G401.6 (cell line): ENCODE measurements around the gene FOXK2.

Experiments used
- FAIRE-seq: peaks from 2 replicates; lab custom pipeline; 2012; peaks lifted over from hg19 to GRCh38; lab: Jason Lieb, UNC

FOXK2 gene

GRCh38 chr17:82590881-82591539, 71.5 kb downstream of the FOXK2 start:
- no peak for FAIRE-seq

- FAIRE-seq: no peak
These were observed 72.8 kb downstream of the FOXK2 start for GRCh38 chr17:82592289-82592766.

DNA sequence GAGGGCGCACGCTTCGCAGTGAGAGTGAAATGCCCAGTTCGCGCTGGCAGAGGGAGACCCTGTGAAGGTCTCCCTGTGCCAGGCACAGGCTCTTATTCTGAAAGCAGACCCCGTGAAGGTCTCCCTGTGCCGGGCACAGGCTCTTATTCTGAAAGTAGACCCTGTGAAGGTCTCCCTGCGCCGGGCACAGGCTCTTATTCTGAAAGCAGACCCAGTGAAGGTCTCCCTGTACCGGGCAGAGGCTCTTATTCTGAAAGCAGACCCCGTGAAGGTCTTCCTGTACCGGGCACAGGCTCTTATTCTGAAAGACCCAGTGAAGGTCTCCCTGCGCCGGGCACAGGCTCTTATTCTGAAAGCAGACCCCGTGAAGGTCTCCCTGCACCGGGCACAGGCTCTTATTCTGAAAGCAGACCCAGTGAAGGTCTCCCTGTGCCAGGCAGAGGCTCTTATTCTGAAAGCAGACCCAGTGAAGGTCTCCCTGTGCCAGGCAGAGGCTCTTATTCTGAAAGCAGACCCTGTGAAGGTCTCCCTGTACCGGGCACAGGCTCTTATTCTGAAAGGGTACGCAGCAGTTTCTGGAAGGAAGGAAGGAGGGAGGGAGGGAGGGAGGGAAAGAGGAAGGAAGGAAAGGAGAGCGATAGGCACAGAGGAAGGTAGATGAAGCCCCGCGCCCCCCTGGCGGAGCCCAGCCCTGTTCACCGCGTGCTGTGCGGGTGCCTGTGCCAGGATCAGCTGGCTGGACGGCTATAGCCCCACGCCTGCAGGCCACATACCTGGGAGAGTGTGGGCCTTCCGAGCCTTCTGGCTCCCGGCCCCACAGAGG, 73.4 kb downstream of the FOXK2 start:
- FAIRE-seq: no peak

- FAIRE-seq: no peak
These were observed 74.1 kb downstream of the FOXK2 start for GRCh38 chr17:82593590-82594087.

- FAIRE-seq: no peak
These were observed 75.0 kb downstream of the FOXK2 start for GRCh38 chr17:82594571-82594970.

GRCh38 chr17:82595893-82596292, 76.4 kb downstream of the FOXK2 start:
- no peak for FAIRE-seq

DNA sequence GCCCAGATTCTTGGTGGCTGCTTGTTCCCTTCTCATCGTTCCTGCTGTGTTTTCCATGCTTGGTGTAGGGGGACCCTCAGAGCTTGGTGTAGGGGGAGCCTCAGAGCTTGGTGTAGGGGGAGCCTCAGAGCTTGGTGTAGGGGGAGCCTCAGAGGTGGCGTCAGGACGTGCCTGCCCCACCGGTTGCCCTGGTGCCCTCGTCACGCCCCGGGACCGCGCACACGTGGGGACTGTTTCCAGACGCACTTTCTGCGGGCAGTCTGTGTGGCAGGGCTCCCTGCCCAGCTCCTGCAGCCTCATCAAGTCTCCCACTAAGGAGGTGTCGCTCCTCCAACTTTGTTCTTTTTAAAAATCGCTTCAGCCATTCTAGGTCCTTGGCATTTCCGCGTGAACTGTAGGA, 76.8 kb downstream of the FOXK2 start:
- no peak for FAIRE-seq

- no peak for FAIRE-seq
These were observed 77.5 kb downstream of the FOXK2 start for GRCh38 chr17:82596837-82597672.

GRCh38 chr17:82598256-82599119, 79.0 kb downstream of the FOXK2 start:
- FAIRE-seq: no peak

- FAIRE-seq: no peak
These were observed 80.4 kb downstream of the FOXK2 start for GRCh38 chr17:82599674-82600661.

DNA sequence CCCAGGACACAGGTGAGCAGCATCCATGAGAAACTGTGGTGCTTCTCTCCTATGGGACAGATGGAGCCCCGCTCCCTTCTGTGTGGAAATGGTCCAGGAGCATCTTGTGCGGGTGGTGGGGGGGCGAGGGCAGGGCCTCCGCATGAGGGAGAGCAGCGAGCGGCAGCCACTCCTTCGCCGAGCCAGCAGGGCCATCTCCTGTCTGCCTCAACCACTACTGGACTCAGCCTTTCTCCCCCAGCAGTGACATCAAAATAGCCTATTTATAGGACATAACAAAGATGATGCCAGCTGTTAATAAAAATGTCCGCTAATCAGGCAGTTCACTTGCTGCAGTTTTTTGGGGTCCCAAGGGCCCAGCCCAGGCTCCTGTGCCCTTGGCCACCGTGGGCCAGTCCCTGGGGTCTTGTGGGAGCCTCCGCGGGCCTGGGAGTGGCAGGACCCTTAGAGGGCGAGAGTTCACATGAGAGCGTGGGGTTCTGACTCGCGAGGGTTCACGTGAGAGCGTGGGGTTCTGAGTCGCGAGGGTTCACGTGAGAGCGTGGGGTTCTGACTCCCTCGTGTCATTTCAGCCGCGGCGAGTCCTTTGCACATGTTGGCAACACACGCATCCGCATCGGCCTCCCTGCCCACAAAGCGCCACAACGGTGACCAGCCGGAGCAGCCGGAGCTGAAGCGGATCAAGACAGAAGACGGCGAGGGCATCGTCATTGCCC, 81.4 kb downstream of the FOXK2 start:
- no peak for FAIRE-seq

GRCh38 chr17:82601447-82602000, 82.0 kb downstream of the FOXK2 start:
- no peak for FAIRE-seq

DNA sequence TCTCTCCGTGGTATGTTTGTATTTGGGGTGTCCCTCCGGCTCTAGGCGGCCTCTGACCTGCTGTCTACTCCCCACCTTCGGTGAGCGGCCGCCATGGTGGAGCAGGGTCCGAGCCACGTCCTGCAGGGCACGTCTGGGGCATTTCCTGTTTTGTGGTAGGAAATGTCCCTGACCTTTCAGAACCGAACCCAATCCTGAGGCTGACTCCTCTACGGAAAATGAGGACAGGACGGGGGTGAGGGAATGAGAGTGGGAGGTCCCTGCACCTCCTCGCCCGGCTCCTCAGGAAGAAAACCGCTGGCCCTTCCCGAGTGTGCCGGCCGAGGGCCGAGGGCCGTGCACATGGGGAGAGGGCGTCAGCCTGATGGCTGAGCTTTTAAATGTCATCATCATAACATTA, 83.0 kb downstream of the FOXK2 start:
- FAIRE-seq: no peak

DNA sequence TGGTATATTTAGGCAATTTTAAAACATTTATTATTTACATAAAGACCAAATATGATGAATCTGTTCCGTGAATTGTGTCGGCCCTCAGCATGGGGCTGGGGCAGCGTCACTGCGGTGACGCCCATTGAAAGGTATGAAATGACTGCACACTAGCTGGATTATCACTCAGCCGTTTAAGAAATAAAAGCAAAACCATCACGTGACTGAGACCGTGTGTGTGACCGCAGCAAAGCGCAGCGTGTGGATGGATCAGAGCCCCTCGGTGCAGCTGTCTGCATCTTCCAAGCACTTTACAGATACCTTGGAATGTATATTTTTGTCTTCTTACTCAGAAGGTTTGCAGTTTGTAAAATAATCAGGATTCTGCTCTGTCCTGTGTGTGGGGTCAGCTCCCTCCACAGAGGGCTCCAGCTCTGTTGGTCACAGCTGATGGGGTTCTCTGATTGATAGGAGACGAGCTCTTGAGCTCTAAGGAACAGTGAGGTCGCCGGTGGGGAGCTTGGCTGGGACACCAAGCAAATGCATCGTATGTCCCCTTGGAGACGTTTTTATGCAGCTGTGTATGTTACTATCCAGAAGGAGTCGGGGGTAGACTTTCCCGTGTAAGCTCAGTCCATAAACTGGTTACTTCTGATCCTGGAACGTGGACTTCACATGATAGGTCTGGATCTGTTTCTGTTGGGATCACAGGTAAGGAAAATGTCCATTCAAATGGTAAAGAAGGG, 83.6 kb downstream of the FOXK2 start:
- no peak for FAIRE-seq

DNA sequence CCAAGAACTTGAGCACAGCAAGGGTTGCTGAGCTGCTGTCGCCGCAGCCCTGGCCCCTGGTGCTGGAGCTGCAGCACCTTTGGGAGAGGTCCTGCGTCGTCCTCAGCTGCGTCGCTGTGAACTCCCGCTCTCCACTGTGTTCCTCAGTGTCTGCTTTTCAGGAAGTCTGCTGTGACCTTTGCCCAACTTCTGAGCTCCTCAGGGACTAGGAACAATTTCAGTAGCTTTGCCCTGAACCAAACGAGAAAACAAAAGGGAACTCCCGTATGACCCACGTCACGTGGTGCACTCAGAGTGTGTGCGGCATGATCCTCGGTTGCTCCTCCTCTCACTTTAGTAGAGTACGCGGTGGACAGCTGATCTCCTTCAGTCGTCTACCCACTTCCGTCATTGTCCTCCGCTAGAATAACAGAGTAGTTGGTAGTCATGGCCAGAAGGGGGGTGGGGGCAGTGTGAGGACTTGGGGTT, 84.5 kb downstream of the FOXK2 start:
- no peak for FAIRE-seq

- no peak for FAIRE-seq
These were observed 85.0 kb downstream of the FOXK2 start for GRCh38 chr17:82604532-82604931.

DNA sequence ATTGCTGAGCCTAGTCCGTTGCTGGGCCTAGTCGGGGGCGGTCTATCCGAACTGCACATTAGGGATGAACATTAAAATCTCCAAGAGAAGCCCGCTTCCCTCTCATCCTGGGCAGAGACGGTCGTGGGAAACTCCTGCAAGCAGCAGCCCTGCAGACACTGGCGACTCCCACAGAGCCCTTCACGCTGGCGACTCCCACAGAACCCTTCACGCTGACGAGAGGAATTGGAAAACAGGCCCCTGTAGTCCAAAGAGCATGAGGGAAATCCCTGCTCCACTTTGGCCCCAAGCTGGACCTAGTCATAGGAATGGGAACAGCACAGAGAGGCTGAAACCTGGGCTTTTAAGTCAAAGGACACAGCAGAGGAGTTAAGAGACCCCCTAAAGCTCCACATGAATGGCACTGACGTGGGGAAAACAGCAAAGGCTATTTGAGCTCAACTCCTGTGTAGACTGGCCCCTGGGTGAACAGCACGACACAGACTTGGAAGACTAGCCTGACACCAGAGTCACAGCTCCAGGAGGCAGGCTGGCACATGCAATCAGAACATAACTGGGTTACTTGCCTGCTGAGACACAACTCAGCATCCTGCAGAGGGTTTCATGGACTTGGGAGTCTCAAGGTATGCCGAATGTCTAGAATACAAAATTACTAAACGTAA, 86.5 kb downstream of the FOXK2 start:
- no peak for FAIRE-seq

DNA sequence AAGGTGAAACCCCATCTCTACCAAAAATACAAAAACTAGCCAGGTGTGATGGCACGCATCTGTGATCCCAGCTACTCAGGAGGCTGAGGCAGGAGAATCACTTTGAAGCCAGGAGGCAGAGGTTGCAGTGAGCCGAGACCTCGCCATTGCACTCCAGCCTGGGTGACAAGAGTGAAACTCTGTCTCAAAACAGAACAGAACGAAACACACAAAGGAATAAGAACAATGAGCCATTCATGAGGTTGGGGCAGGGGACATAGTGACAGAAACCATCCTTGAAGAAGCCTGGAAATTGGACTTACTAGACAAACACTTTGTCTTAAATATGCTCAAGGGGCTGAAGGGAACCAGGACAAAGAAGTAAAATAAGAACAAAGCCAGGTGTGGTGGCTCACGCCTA, 89.3 kb downstream of the FOXK2 start:
- FAIRE-seq: no peak
